HG03025 (cell line): ENCODE measurements around the gene WIPF3.

Source experiments
- ATAC-seq: cut with Tn5 transposase; IDR thresholded peaks from one replicate; pipeline ENCODE4 v1.9.1; 2021; ENCODE audit warnings: mild to moderate bottlenecking, moderate library complexity; ENCODE audit not compliant: unreplicated experiment, low FRiP score

Gene WIPF3

DNA sequence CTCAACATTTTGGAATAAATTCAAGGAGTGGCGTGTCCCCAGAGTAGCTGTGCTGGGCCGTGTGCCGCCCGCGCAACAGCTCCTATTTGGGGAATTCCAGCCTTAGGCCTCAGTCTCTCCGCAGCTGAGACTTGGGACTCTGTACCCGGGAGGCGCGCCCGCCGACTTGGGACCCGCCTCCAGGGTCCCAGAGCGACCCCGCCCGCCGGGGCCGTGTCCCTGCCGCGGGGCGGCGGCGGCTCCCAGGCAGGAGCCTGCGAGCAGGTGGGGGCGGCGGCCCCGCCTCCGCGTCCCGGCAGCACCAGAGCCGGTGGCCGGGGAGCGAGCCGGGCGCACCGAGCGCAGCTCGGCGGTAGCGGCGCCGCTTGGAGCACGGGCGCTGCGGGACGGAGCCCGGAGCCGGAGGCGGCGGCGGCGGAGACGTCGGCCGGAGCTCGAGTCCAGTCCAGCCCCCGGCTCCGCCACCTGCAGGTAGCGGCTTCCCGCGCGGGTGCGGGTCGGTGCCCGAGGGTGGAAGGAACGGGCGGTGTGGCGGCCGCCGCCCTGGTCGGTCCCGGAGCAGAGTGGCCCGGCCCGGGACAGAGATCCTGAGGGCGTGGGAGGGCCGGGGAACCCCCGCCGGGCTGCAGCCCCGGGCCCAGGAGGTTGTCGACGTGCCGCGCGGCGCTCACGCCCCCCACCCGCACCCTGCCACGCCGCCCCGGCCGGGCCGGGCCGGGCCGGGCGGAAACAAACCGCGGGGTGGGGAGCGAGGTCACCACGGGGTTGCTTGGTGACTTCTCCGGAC, at the start of gene WIPF3:
WIPF3 (plus strand) TSS at position 301 of the 787 bp plus-strand sequence. CDS start 28,217 bp downstream, outside the sequence.
- no peak for ATAC-seq

DNA sequence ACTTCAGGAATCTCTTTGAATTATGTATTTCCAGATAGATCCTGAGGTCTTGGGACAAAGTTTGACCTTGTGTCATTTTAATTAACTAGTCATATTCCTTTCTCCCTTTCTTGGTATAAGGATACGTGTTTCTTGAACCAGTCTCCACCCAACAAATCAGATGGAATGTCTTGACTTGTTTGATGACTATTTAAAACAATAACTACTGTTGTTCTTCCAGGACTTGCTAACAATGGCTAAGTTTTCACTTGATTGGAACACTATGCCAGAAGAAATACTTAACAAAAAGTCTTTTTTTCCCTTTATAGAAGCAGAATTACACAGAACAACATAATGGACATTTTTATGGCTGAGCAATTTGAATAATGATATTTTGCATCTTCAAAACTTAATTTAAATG, 43.0 kb upstream of the WIPF3 start:
- no peak for ATAC-seq

DNA sequence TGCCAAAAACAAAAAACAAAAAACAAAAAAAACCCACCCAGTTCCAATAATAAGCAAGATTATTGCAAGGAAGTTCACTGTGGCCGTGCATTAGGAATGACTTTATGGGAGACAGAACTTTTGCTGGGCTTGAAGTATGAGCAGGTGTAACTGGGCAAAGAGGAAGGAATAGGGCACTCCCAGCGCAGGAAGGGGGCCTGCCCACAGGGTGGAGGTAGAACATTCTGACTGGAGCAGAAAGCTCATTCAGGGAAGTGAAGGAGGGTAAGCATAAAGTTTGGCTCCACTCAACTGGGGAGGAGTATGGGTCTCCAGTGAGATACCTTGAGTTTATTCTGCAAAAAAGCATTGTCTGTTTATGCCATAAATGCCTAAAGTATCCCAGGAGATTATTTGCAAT, 42.1 kb upstream of the WIPF3 start:
- ATAC-seq = no peak

- ATAC-seq = no peak
Observed at GRCh38 chr7:29765490-29765889, 40.8 kb upstream of the WIPF3 start.

DNA sequence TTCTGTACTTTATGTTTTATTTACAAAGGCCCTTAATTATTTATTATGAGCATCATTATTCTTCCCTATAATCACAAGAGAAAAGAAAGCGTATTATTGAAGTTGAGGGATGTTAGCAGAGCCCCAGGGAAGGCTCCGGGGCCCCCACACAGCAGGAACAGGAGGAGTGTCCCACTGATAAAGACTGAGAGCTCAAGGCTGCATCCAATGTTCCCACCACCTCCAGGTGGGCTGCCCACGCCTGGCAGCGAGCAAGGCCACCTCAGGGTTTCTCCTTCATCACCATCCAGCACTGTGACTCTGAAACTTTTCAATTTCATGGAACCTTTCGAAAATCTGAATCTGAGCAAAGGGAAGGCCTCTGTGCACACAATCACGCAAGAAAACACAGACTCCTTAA, 35.9 kb upstream of the WIPF3 start:
- ATAC-seq = no peak

DNA sequence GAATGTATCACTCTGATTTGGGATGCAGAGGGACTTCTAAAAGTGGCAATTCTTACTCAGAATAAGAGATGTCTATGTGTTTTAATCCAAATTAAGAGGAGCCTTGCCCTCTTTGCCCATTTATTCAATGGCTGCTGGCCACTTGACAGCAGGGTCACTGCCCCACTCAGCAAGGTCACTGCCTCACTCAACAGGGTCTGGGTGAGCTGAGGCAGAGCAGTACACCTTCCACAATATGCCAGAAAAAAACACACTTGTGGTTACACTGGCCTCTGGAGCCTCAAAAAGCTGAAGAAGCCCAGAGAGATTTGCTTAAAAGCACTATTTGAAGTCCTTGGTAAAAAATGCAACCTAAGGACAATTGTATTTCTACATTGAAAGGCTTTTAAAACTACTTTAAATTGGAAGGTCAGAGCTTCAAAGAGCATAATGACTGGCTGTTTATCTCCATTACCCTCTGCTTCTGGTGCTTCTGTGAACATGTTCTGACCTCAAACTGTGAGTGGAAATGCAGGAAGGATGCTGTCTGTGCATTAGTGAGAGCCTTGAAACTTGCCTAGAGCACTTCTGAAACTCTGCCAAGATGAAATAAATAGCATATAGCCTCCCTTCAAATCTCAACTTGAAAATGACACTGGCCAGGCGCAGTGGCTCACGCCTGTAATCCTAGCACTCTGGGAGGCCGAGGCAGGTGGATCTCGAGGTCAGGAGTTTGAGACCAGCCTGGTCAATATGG, 35.1 kb upstream of the WIPF3 start:
- ATAC-seq = no peak

DNA sequence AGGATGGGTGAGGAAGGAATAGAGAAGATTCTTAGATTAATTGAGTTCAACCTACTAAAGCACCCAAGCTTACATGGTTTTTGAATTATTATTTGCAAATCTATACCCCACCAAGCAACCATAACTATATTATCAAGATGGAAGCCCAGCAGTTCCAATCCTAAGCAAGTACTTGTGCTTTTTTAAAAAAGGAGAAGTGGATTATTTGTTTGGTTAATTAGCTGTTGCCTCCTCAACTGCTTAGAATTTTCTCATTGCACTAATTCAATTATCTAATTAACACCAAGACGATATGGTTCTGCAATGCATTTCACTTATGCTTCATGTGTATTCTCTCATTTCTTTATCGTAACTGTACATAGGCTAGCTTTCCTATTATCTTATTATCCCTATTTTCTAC, 27.3 kb upstream of the WIPF3 start:
- ATAC-seq = no peak

GRCh38 chr7:29780346-29780745, 26.0 kb upstream of the WIPF3 start:
- ATAC-seq = no peak

- ATAC-seq = no peak
Observed at GRCh38 chr7:29783671-29784070, 22.6 kb upstream of the WIPF3 start.

DNA sequence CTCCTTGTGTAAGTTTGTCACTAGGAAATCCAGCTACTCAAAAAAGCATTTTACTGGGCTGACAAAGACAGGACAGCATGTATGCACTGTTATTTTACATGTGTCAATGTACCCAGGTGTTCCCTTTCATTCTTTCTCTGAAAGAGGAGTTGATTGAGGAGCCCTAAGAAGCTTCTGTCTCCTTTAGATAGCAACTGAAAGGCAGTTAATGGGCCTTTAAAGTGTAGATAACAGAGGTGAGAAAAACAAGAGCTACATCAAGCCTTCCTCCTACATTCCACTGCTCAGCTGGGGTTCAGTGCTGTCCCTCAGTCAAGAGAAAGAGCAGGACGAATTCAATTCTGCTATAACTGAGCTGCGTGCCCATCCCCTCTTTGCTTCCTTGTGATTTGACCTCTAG, 12.8 kb upstream of the WIPF3 start:
- ATAC-seq = no peak

DNA sequence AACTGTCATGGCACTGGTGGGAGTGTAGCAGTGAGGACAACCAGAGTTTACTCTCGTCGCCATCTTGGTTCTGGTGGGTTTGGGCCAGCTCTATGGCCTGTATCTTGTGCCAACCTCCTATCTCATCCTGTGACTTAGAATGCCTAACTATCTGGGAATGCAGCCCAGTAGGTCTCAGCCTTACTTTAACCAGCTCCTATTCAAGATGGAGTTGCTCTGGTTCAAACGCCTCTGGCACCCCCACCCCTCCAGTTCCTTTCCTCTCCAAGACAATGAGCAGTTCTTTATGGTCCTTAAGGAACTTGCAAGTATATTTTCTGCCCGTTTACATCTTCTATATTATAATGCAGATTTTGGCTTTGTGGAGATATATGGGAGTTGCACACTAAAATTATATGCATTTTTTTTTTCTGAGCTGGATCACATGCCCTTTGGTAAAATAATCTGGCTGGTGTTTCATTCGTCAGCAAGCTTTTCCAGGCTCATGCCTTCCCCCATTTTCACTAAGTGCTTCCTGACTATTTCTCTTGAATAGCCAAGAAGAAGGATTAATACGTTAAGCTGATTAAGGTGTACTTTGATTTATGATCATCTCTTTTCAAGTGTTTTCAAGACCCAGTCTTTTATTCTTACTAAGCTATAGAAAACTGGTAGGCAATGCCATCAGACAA, 11.2 kb upstream of the WIPF3 start:
- no peak for ATAC-seq

DNA sequence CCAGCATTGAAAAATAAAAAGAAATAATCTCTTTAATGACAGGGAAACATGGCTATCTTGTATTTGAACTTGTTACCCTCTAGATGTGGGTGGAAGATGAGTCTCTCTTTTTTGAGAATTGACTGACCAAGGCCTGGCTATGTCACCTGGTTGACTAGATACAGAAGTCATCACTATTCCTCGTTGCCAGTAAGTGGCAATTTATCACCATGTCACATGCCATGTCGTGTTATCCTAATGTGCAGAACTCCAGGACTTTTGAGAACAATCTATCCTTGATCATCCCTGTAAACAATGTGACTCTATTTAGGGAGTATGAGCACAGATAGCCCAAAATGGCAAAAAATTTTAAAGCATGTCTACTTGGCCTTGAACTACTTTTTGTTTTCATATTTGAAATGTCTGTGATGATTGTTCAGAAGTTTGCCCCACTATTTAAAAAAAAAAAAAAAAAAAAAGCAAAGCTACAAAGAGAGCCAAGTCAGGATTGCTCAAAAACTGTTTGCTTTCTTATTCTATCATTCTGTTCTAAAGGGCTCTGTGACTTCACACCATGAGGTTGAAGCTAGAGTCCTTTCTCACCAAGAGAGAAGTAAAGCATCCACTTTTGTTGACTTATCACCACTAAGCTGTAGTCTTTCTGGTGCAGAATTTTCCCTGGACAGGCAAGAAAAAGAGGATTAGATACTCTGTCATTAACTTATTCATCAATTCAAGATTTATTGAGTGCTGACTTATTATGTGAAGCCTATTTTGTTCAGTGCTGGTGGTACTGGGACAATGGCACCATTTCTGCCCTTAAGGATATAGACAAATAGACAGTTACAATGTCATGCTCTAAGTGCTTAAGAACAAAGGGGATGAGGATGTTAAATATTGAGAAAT, 10.4 kb upstream of the WIPF3 start:
- no peak for ATAC-seq

DNA sequence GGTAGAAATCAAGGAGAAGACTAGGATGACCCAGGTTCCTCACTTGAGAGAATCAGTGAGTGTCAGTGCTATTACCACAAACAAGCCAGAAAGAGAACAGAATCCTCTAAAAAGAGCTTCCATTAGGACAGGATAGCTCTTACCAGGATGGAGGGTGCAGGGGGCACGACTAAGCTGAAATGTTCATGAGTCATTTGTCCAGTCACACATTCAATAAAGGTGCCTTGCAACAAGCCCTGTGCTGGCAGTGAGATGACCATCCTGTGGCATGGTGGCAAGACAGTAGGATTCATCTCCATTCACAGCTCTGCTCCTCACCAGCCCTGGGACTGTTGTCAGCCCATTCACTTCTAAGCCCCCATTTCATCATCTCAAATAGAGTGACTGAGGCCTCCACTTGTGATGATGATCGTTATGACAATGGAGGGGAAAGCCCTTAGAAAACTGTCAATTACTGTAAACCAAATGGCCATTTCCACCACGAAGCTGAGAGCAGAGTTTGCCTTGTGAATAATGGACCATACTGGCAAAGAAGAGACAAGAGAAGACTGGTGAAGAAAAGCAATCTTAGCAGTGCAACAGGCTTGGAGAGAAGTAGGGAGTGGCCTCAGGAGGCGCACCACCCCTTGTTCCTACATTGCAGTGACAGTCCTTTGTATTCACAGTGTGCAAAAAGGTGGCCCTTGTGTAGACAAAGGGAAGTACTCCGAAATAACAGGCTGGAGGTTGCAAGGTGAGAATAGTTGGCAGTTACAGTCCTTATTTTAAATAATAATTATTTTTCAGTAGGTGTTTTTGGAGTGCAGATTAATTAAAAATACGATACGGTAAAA, 9.0 kb upstream of the WIPF3 start:
- no peak for ATAC-seq

DNA sequence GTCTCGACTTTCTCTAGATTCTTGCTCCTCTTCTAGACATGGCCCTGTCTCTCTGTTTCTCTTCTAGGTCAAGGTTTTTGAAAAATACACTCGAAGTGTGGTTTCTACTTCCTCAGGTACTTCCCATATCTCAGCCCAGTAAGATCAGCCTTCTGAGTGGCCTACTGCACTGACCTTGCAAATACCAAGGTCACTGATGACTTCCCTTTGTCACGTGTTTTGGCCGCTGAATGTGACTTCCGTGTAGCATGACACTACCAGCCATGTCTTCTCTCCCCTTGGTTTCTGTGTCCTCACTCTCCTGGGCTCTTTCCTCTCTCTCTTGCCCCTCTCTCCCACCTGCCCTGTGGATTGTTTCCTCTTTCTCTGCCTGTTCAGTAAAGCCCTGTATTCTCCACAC, 7.9 kb upstream of the WIPF3 start:
- no peak for ATAC-seq

GRCh38 chr7:29801929-29802328, 4.4 kb upstream of the WIPF3 start:
- no peak for ATAC-seq

DNA sequence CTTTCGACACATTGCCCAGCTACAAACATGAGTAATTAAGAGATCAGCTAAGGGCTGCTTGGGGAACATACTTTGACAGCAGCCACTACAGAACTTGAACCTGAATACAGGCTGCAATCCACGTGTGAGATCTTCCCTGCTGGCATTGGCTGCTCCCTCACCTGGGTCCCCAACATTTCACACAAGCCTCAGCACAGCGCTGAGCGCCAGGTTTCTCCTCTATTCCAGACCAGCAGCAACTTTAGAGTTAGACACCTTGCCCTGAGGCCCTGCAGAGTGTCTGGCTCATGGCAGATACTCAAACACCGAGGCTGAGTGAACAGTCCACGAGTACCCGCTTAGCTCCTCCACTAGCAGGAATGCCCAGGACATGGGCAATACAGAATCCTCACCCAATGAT, 1.3 kb upstream of the WIPF3 start:
- no peak for ATAC-seq

GRCh38 chr7:29805886-29806207, 461 bp upstream of the WIPF3 start:
- ATAC-seq = no peak

DNA sequence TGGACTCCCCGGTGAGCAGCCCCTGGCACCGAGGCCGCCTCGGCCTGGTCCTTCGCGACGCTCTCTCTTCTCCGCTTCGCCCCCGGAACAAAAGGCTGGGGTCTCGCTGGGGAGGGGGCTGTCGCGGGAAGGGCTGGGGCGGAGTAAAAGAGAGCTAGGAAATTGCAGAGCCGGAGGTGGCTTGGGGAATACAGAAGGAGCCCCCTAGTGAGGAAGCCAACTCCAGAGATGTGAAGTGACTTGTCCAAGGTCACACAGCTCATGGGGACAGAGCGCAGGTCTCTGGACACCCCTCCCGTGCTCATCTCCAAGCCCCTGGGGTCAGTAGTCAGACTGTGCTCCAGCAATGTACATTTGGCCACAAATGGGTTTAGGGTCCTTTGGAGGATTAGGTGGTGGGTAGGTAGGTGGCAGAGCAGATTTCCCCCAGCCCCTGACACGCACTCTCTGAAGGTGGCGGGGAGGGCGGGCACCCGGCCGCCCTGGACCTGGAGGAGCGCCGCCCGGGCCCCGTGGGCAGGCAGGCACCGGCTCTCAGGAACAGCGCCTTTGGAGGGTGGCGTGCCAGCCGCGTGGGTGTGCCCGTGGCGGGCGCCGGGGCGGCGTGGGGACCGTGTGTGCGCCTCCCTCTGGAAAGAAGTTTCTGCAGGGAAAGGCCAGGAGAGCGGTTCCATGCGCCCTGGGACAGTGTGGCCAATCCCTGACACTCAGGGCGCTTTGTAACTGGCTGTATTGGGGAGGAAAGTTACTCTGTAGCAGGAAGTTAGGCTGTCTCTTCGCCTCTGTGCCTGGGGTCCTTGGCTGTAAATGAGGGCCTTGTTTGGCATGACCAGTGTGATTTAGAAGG, 910 bp downstream of the WIPF3 start:
- ATAC-seq = no peak
